GM10248 (cell line): ENCODE data around the gene FUT2.

Experiments used
- CTCF ChIA-PET: fragments of 300-600 bp; sonication (Branson Sonifier 250); formaldehyde crosslinking; extraction: SDS; loops from one replicate; lab custom pipeline; 2021; ENCODE audit warnings: antibody characterized with exemption; lab: Yijun Ruan, JAX
- POLR2A ChIA-PET: fragments of 350-650 bp; sonication (Branson Sonifier 250); formaldehyde crosslinking; extraction: SDS; loops from one replicate; lab custom pipeline; 2020; ENCODE audit warnings: antibody characterized with exemption; lab: Yijun Ruan, JAX
- DNase-seq: peaks from one replicate; pipeline ENCODE4 v3.0.0; 2012; ENCODE audit errors: extremely low spot score
- TF ChIP-seq, protein P1 (sequence below): IDR thresholded peaks from 2 replicates; pipeline ENCODE4 v1.5.1; 2012; ENCODE audit warnings: mild to moderate bottlenecking, low read depth; ENCODE audit errors: extremely low read depth, missing control alignments, control extremely low read depth

Gene FUT2

DNA sequence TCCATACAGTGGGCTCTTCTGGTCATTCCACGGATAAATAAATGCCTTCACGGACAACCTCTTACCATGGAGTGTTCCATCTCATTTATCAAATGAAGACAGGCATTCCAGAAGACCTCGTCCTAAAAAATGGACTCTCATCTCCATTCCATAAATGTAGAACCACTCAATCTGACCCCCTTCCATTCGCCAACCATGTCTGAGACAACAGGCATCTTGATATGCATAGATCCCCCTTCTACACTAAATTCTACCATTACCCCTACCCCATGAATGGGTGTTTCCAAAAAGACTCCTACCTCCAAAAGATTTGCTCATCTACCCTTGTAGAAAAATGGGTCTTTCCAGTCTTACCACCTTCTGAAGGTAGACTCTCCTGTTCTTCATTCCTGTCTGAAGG, 35.7 kb downstream of the FUT2 start:
- TF ChIP-seq, protein P1, sequence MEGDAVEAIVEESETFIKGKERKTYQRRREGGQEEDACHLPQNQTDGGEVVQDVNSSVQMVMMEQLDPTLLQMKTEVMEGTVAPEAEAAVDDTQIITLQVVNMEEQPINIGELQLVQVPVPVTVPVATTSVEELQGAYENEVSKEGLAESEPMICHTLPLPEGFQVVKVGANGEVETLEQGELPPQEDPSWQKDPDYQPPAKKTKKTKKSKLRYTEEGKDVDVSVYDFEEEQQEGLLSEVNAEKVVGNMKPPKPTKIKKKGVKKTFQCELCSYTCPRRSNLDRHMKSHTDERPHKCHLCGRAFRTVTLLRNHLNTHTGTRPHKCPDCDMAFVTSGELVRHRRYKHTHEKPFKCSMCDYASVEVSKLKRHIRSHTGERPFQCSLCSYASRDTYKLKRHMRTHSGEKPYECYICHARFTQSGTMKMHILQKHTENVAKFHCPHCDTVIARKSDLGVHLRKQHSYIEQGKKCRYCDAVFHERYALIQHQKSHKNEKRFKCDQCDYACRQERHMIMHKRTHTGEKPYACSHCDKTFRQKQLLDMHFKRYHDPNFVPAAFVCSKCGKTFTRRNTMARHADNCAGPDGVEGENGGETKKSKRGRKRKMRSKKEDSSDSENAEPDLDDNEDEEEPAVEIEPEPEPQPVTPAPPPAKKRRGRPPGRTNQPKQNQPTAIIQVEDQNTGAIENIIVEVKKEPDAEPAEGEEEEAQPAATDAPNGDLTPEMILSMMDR = no peak
- ChIA-PET CTCF (no interaction called here), POLR2A (no interaction called here)
- DNase-seq = no peak

DNA sequence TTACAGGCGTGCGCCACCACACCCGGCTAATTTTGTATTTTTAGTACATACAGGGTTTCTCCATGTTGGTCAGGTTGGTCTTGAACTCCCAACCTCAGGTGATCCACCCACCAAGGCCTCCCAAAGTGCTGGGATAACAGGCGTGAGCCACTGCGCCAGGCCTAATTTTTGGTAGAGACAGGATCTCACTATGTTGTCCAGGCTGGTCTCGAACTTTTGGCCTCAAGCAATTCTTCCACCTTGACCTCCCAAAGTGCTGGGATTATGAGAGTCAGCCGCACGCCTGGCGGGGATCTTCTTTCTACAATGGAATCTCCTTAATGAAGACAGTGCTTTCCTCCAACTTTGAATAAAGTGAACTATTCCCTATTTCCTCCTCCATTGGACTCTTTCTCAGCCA, 38.9 kb downstream of the FUT2 start:
- no peak for DNase-seq
- ChIA-PET CTCF (interaction anchor here (2.2 kb wide), 1 partner anchor 20 kb away, joined by 6 read pairs; no protein-coding TSS in a partner anchor), POLR2A (no interaction called here)
- TF ChIP-seq, protein P1 = no peak

DNA sequence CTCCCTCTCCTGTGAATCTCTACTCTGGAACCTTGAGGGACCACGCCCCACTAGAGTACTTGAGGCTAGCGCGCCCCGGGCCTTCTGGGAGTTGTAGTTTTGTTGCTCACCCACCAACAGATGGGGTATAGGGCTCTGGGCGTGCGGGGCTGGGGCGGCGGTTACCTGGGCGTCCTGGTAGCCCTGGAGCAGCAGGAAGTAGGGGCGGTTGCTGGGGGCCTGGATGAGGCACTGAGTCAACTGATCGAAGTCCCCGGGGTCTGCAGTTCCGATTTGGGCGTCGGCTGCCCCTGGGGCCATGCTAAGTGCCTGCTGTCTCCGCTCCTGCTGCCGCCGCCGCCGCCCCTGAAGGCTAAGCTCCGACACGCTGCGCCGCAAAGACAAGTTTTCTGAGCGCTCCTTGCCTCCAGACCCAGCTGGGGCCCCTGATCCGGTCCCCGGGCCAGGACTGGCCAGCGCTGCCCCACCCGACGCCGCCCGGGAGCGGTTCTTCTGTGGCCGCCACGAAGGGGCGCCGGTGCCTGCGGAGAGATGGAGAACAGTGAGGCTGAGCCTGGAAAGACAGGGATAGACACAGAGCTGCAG, 39.4 kb downstream of the FUT2 start:
- ChIA-PET CTCF (no interaction called here), POLR2A (no interaction called here)
- TF ChIP-seq, protein P1 = no peak
- DNase-seq = no peak

DNA sequence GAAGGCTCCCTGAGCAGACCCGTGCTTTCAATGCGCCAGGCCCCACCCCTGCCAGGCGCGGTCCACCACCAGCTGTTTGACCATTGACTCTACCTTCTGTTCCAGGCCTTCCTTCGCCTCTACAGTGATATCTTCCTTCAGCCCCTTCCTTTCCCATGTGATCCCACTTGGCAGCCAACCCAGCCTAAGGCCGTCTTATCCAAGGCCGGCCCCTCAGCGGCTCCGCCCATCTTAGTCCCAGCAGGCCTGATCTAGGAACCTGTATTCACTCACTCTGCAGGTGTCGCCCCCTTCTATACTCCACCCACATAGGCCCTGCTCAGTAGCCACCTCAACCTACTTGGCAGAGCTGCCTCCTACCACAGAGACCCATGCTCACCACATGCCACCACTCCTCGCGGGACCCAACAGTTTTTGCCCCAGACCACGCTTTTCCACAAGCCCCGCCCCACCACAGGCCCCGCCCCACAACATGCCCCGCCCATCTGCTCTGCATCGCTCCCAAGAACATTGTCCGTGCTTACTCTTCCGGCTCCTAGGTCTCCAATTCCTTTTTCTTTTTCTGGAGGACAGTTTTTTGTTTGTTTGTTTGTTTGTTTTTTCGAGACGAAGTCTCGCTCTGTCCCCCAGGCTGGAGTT, 41.7 kb downstream of the FUT2 start:
- ChIA-PET POLR2A (no interaction called here), CTCF (interaction anchor here (2.0 kb wide), 1 partner anchor 23 kb away, joined by 5 read pairs; no protein-coding TSS in a partner anchor)
- DNase-seq = no peak
- TF ChIP-seq, protein P1 = no peak

DNA sequence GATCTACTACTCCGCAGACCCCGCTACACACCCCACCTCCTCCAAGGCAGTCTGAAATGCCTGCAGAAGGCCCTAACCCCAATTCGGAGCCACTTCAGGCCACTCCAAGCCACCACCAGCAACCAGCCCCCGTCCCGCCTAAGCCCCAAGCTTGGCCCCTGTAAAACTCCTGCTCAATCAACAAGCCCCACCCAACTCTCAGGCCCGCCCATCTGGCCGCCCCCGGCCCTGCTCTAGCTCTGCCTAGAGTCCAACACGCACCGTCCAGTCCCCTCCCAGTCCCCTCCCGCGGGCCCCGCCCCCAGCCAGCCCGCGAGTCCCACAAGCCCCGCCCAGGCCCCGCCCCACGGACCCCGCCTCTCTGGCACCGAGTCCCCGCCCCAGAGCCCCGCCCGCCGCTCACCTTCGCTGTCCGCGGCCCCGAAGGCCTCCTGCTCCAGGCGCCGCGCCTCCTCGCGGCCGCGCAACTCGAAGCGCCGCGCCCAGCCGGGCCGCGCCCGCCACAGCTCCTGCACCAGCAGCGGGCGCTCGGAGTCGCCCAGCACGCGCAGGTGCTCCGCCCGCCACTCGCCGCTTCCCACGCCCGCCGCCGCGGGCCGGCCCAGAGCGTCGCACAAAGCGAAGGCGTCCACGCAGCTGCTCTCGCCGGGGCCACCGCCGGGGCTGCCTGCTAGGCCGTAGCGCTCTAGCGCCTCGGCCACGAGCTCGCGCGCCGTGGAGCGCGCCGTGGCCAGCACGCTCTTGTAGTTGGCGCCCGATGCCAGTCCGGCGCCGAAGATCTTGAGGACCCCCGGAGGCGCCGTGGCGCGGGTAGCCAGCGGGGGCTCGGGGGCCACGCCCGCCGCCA, 43.0 kb downstream of the FUT2 start:
- DNase-seq = peak; percentile 99
- TF ChIP-seq, protein P1 = peak; percentile 66
- ChIA-PET CTCF (interaction anchor here (0.8 to 2.3 kb wide), 12 partner anchors 15 to 232 kb away, joined by 3 to 16 read pairs (median 5); partner anchors contain the start of gene CA11), POLR2A (no interaction called here)

DNA sequence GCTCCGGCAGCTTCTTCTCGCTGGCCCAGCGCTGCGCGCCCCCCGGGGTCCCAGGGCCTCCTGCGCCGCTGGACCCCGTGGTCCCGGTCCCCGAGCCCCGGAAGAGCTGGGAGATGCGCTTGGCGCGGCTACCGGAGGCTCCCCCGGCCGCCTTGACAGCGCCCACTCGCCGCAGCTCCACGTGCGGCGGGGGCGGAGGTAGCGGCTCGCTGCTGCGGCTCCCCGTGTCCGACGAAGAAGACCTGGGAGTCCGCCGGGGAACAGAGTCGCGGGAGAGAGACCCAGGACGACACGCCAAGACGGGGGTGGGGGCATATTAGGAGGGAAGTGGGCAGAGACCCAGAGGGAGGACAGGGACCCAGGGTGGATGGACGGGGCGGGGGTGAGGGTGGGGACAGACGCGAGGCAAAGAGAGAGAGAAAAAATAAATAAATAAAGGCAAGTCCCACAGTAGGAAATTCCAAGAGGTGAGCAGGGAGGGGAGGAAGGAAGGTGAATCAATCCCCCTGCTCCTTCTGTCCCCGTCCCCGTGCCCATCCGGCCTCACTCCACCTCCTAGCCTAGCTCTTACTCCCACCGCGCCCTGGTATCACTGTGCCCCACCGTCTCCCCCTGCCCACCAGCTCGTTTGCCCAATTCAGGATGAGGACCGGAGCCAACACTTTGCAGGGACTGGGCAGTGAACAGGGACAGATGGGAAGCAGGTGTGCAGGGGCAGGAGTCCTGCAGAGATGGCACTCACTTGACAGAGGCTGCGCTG, 43.8 kb downstream of the FUT2 start:
- TF ChIP-seq, protein P1 = no peak
- CTCF ChIA-PET = interaction anchor here (0.6 to 2.3 kb wide), 12 partner anchors 12 to 231 kb away, joined by 3 to 16 read pairs (median 5); partner anchors contain the start of gene CA11
- POLR2A ChIA-PET = interaction anchor here (0.7 kb wide), 1 partner anchor 184 kb away, joined by 3 read pairs; no protein-coding TSS in a partner anchor
- no peak for DNase-seq
